K562 (cell line): ENCODE measurements around the gene VWA3B.

Source experiments
- FOXM1 ChIP-seq, 2 experiments: fragments of 450-650 bp in 1 of 2; sonication (generic) in 1 of 2; formaldehyde crosslinking in 1 of 2; IDR thresholded peaks; 2 replicates each; pipeline versions ENCODE4 v1.6.1 to v1.9.0; 2017 to 2022; ENCODE audit warnings: low read depth in 2 of 2, mild to moderate bottlenecking in 2 of 2, missing genetic modification reagents in 1 of 2, moderate library complexity in 1 of 2
- ZFX ChIP-seq: sonication (generic); formaldehyde crosslinking; IDR thresholded peaks from 2 replicates; pipeline ENCODE4 v1.8.0; 2022; ENCODE audit warnings: mild to moderate bottlenecking, missing genetic modification reagents, moderate library complexity

GRCh38 chr2:98118852-98119251 lies 31.9 kb downstream of the VWA3B start:
- no peak for TF ChIP-seq ZFX
- no peak for TF ChIP-seq FOXM1 (IDR thresholded peaks at IDR 0.05; ENCODE audit: low read depth)
- TF ChIP-seq FOXM1 (CRISPR knock-in tag; IDR thresholded peaks at IDR 0.05; ENCODE audit: low read depth) = no peak
